Astrocyte of the spinal cord (primary cell): ENCODE results near the gene SLC25A25.

Experiments used
- DNase-seq: peaks from one replicate; pipeline ENCODE4 v3.0.0; 2011; ENCODE audit warnings: low read depth, low spot score
- H3K4me3 ChIP-seq: 2 replicates; pipeline ENCODE4 v1.5.1; 2011; ENCODE audit warnings: low read depth, mild to moderate bottlenecking, low read length, moderate library complexity
- CTCF ChIP-seq: IDR thresholded peaks from 2 replicates; pipeline ENCODE4 v1.5.1; 2012; ENCODE audit warnings: low read depth, mild to moderate bottlenecking, low read length, inconsistent platforms
- in situ Hi-C: cut with HindIII; loops from 2 replicates; pipeline ENCODE4 v1.10.0; 2017; ENCODE audit warnings: low sequenced_read_pairs

SLC25A25 gene

GRCh38 chr9:128104171-128104618 is 36.2 kb downstream of the SLC25A25 start:
- TF ChIP-seq CTCF: no peak
- H3K4me3 ChIP-seq: no peak overlapping the region
- DNase-seq: peak; percentile 33
- in situ Hi-C loops: no loop called here

- no peak for DNase-seq
- no peak for TF ChIP-seq CTCF
- in situ Hi-C loops: no loop called here
- H3K4me3 ChIP-seq: no peak overlapping the region
These were observed 37.6 kb downstream of the SLC25A25 start for GRCh38 chr9:128105538-128106175.

- no peak overlapping the region for H3K4me3 ChIP-seq
- no peak for TF ChIP-seq CTCF
- in situ Hi-C loops: no loop called here
- DNase-seq: no peak
These were observed 38.3 kb downstream of the SLC25A25 start for GRCh38 chr9:128106181-128106939.

GRCh38 chr9:128106940-128107467 is 39.0 kb downstream of the SLC25A25 start:
- in situ Hi-C loops: no loop called here
- no peak for DNase-seq
- no peak for TF ChIP-seq CTCF
- no peak overlapping the region for H3K4me3 ChIP-seq

GRCh38 chr9:128107468-128108268 is 39.6 kb downstream of the SLC25A25 start:
- no peak overlapping the region for H3K4me3 ChIP-seq
- in situ Hi-C loops: no loop called here
- no peak for TF ChIP-seq CTCF
- DNase-seq: no peak
